IPS-20b (cell line): ENCODE results near the gene COPS8.

Experiments used
- H3K27ac ChIP-seq: one replicate; pipeline ENCODE4 v1.5.1; 2013; ENCODE audit warnings: low read length
- H3K27me3 ChIP-seq: 2 replicates; pipeline ENCODE4 v1.6.1; 2013; ENCODE audit warnings: mild to moderate bottlenecking, low read length, inconsistent platforms; ENCODE audit not compliant: insufficient read depth
- H3K36me3 ChIP-seq: 2 replicates; pipeline ENCODE4 v1.6.1; 2013; ENCODE audit warnings: low read depth, mild to moderate bottlenecking, inconsistent platforms, low read length, moderate library complexity; ENCODE audit not compliant: insufficient read depth
- H3K4me1 ChIP-seq: 2 replicates; pipeline ENCODE4 v1.6.1; 2013; ENCODE audit warnings: mild to moderate bottlenecking, control low read depth, inconsistent platforms, low read length, moderate library complexity; ENCODE audit not compliant: insufficient read depth
- H3K4me3 ChIP-seq: 2 replicates; pipeline ENCODE4 v1.5.1; 2013; ENCODE audit warnings: mild to moderate bottlenecking, low read length, inconsistent platforms
- H3K9ac ChIP-seq: 2 replicates; pipeline ENCODE4 v1.6.1; 2013; ENCODE audit warnings: low read depth, mild to moderate bottlenecking, inconsistent platforms, low read length, moderate library complexity
- H3K9me3 ChIP-seq: 2 replicates; pipeline ENCODE4 v1.6.1; 2013; ENCODE audit warnings: mild to moderate bottlenecking, low read depth, low read length, inconsistent platforms; ENCODE audit not compliant: insufficient read depth

The COPS8 gene

GRCh38 chr2:237140689-237141285 lies 55.1 kb downstream of the COPS8 start:
- Histone ChIP-seq H3K9ac (no peak overlapping the region), H3K36me3 (no peaks in the 10 kb centered on the region), H3K27me3 (no peaks in the 10 kb centered on the region), H3K9me3 (peaks cover 3% of the 10 kb centered on the region; the same call in 1 of the 2 replicates), H3K27ac (no peak overlapping the region), H3K4me1 (no peaks in the 10 kb centered on the region), H3K4me3 (no peak overlapping the region)

GRCh38 chr2:237141571-237142051 lies 55.9 kb downstream of the COPS8 start:
- Histone ChIP-seq H3K27ac (no peak overlapping the region), H3K4me1 (no peaks in the 10 kb centered on the region), H3K9me3 (peaks cover 11% of the 10 kb centered on the region; the same call in 1 of the 2 replicates), H3K27me3 (no peaks in the 10 kb centered on the region), H3K36me3 (no peaks in the 10 kb centered on the region), H3K4me3 (no peak overlapping the region), H3K9ac (no peak overlapping the region)

GRCh38 chr2:237143118-237143517 lies 57.4 kb downstream of the COPS8 start:
- Histone ChIP-seq H3K9ac (no peak overlapping the region), H3K4me1 (no peaks in the 10 kb centered on the region), H3K4me3 (no peak overlapping the region), H3K36me3 (no peaks in the 10 kb centered on the region), H3K27ac (no peak overlapping the region), H3K27me3 (no peaks in the 10 kb centered on the region), H3K9me3 (peaks cover 26% of the 10 kb centered on the region)

- Histone ChIP-seq H3K4me1 (no peaks in the 10 kb centered on the region), H3K36me3 (no peaks in the 10 kb centered on the region), H3K27ac (no peak overlapping the region), H3K9ac (no peak overlapping the region), H3K27me3 (no peaks in the 10 kb centered on the region), H3K9me3 (peaks cover 31% of the 10 kb centered on the region), H3K4me3 (no peak overlapping the region)
Measured at GRCh38 chr2:237143676-237144440, 58.2 kb downstream of the COPS8 start.

- H3K36me3 ChIP-seq, result no peaks in the 10 kb centered on the region
- no peaks in the 10 kb centered on the region for H3K4me1 ChIP-seq
- H3K9me3 ChIP-seq, result peaks cover 31% of the 10 kb centered on the region
- H3K4me3 ChIP-seq, result no peak overlapping the region
- no peak overlapping the region for H3K9ac ChIP-seq
- H3K27ac ChIP-seq, result no peak overlapping the region
- no peaks in the 10 kb centered on the region for H3K27me3 ChIP-seq
Measured at GRCh38 chr2:237144516-237144915, 58.8 kb downstream of the COPS8 start.

GRCh38 chr2:237147317-237147716 lies 61.6 kb downstream of the COPS8 start:
- Histone ChIP-seq H3K27ac (no peak overlapping the region), H3K9me3 (peaks cover 31% of the 10 kb centered on the region)

GRCh38 chr2:237148624-237149023 lies 62.9 kb downstream of the COPS8 start:
- H3K27ac ChIP-seq, result no peak overlapping the region
- H3K4me3 ChIP-seq, result no peak overlapping the region
- no peaks in the 10 kb centered on the region for H3K4me1 ChIP-seq
- no peak overlapping the region for H3K9ac ChIP-seq
- no peaks in the 10 kb centered on the region for H3K36me3 ChIP-seq
- H3K27me3 ChIP-seq, result no peaks in the 10 kb centered on the region
- H3K9me3 ChIP-seq, result peaks cover 31% of the 10 kb centered on the region

More at GRCh38 chr2:237147317-237147716, 61.6 kb downstream of the COPS8 start:
- H3K36me3 ChIP-seq, result no peaks in the 10 kb centered on the region
- no peak overlapping the region for H3K9ac ChIP-seq
- H3K27me3 ChIP-seq, result no peaks in the 10 kb centered on the region
- no peak overlapping the region for H3K4me3 ChIP-seq
- no peaks in the 10 kb centered on the region for H3K4me1 ChIP-seq

- no peaks in the 10 kb centered on the region for H3K36me3 ChIP-seq
Measured at GRCh38 chr2:237149425-237149824, 63.7 kb downstream of the COPS8 start.

More at GRCh38 chr2:237149425-237149824, 63.7 kb downstream of the COPS8 start:
- Histone ChIP-seq H3K9ac (no peak overlapping the region), H3K4me1 (no peaks in the 10 kb centered on the region), H3K27me3 (no peaks in the 10 kb centered on the region), H3K4me3 (no peak overlapping the region), H3K27ac (no peak overlapping the region), H3K9me3 (peaks cover 31% of the 10 kb centered on the region)
